Renal pelvis (tissue), 12 donors: Measurements from ENCODE around the gene BPIFA3. TPM values are rescaled to one million over a fixed set of nuclear protein-coding genes. Genes with fewer than 3 reads are reported as not detected.
"Not testable (repeated sequence)": the region's sequence is repeated elsewhere in the genome, so short reads cannot be mapped to it uniquely, and the experiment has no call there.

Experiments used
- DNase-seq: peaks from one replicate; pipeline ENCODE4 v3.0.0-alpha.2; 2013
- long read RNA-seq, 16 experiments: transcript quantifications; one replicate each; lab custom pipeline, GENCODE V29; 2026
- polyA plus RNA-seq, 3 donors: library from polyadenylated mRNA; unstranded; fragments of 120-200 nt; gene quantifications; one replicate each; pipeline ENCODE4 v1.2.1, GENCODE V29; 2013; ENCODE audit not compliant: insufficient read length in 3 of 3

The BPIFA3 gene
- polyA plus RNA-seq: not detected
- long read RNA-seq, donor 1: 0 reads
- long read RNA-seq, donor 2: 0 reads
- long read RNA-seq, donor 3: 0 reads
- long read RNA-seq, donor 4: 0 reads
- long read RNA-seq, donor 5: 0 reads
- long read RNA-seq, donor 6: 0 reads
- long read RNA-seq, donor 7: 0 reads
- long read RNA-seq, donor 8: 0 reads
- long read RNA-seq, donor 9: 0 reads
- long read RNA-seq, donor 10: 0 reads
- long read RNA-seq, donor 11: 0 reads
- long read RNA-seq, donor 12: 0 reads
- long read RNA-seq, donor 13: 0 reads
- long read RNA-seq, donor 14: 0 reads
- long read RNA-seq, donor 15: 0 reads
- long read RNA-seq, donor 16: 0 reads

DNA sequence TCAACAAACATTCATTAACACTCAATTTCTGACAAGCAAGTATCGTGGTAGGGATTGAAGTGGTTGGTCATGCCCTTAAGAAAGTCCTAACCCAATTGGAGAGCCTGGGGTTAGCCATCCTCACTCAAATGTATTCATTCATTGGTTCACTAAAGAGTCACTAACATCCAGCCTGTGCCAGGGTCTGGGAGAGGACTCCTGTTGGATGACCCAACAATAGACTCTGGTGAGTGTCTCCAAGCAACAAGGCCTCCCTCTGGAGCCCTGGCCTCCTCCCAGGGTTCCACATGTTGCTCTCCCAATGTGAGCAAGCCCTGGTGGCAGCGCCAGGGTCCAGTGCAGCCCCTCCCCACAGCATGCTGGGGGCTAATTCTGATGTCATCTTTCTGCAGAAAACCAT, at the start of gene BPIFA3:
TSS of gene BPIFA3 (plus strand) at position 301 of the 400 bp plus-strand sequence. CDS start 185 bp downstream, outside the sequence.
- no peak for DNase-seq

DNA sequence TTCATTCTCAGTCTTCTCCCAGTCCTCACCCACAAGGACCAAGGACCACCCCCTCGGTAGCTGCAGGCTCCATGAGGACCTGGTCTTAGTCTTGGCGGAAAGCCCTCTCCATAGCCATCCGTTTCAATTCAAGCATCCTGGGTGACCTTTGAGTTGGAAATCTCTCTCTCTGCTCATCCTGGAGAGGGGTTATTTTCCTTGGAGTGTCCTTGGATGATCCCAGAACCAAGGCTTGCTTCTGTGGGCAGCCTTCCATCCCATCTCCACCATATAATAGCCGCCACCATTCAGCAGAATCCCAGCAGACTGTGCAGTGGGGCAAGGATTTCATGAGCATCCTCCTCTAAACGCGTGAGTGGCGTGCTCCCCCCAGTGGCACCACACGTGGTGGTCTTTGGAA, 49.3 kb upstream of the BPIFA3 start, which contains the start of gene BPIFA2:
TSS of gene BPIFA2 (plus strand) at position 301 of the 400 bp plus-strand sequence. CDS start 987 bp downstream, outside the sequence.
- DNase-seq: no peak

DNA sequence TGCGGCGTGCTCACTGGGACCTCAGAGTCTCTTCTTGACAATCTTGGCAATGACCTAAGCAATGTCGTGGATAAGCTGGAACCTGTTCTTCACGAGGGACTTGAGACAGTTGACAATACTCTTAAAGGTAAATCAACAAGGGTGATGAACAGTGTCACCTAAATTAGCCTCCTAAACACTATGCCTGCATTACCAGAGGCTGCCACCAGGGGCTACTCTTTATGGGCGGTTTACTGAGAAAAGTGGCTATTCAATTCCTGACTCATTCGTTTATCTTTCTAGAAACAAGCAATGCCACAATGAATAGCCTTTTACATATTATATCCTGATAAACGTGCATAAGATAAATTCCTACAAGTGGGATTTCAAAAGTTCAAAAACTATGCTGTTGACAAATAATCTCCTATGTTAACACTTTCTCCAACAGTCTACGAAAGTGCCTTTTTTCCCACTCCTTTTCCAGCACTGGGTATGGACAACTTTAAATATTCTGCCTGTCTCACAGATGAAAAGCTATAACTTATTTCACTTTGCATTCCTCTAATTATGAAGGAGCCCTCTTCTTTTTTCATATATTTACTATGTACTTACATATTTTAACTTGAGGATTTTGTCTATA, 47.9 kb upstream of the BPIFA3 start:
- DNase-seq: no peak

DNA sequence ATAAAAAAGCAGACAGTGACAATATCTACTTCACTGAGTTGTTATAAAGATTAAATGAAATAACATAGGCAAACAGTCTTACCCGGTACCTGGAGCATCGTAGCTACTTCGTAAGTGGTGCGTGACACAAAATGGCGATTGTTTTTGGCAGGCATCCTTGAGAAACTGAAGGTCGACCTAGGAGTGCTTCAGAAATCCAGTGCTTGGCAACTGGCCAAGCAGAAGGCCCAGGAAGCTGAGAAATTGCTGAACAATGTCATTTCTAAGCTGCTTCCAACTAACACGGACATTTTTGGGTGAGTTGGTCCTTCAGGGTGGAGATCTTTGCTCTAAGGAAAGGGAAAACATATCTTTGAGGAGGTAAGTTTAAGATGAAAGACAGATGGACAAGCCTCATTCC, 44.4 kb upstream of the BPIFA3 start:
- DNase-seq: no peak

DNA sequence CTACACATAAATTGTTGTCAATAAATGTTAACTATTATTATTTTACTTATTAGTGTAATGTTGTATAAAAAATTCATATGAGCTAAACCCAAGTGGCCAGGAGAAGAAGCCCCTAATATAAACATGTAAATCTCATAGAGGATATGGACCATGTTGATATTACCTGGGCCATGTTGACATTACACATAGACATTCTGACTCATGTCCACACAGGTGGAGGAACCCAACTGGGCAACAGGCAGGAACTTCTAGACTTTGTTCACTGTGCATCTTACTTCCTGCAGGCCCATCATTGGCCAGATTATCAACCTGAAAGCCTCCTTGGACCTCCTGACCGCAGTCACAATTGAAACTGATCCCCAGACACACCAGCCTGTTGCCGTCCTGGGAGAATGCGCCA, 42.0 kb upstream of the BPIFA3 start:
- no peak for DNase-seq

DNA sequence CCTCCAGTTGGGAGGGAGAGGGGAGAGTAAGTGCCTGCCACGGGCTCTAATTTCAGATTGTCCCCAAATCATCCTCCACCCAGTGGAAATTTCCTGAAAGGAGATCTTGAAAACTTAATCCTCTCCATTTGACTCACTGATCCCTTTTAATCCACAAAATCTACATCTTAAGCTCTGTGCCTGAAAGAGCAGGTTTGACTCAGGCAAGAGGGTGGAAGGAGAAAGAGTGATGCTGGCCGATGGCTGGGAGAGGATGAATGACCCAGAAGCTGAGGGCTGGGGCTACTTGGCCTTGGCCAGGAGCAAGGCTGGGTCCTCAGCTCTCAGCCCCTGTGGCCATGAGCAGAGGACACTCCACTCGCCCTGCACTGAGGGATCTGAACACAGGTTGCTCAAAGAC, 41.1 kb upstream of the BPIFA3 start:
- no peak for DNase-seq

DNA sequence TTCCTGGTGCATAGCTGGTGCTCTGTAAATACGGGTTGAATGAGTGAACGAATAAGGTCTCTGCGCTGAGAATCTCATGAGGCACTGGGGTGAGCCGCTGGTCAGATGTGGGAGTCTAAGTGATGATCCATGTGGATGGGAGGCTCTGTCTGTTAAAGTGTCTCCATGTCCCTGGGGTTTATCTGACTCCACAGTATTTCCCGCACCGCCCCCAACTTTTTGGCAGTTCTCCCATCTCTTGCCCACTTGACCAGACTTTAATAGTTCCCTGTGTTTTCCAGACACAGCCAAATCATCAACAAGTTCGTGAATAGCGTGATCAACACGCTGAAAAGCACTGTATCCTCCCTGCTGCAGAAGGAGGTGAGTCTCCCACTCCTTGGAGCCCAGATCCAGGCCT, 39.3 kb upstream of the BPIFA3 start:
- no peak for DNase-seq

DNA sequence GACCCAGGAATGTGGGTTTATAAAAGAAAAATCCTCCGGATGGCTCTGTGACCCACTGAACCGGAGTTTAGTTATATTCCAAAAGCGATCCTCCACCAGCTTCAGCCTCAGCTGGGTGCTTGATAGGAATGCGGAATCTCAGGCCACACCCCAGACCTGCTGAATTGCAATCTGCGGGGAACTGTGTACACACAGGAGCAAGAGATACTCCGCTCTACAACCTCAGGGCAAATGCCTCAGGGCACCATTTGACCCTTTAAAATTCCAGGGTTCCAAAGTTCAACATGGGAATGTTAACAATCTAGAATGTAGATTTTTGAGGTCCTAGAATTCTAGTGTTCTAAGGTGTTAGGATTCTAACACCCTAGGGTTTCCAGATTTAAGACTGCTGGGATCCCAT, 38.4 kb upstream of the BPIFA3 start:
- peak; percentile 17 for DNase-seq

DNA sequence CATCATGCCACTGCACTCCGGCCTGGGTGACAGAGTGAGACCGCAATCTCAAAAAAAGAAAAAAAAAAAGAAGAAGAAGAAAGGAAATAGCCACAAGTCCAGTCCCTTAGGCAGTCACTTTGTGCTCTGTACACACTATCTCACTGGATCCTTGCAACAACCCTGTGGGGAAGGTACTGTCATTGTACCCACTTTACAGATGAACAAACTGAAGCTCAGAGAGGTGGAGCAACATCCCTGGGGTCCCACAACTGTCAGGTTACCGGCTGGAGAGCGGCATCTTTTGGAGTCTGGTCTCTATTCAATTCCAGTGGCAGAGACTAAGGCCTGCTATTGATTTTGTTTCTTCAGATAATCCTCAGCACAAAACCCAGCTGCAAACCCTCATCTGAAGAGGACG, 37.0 kb upstream of the BPIFA3 start:
- DNase-seq: no peak

DNA sequence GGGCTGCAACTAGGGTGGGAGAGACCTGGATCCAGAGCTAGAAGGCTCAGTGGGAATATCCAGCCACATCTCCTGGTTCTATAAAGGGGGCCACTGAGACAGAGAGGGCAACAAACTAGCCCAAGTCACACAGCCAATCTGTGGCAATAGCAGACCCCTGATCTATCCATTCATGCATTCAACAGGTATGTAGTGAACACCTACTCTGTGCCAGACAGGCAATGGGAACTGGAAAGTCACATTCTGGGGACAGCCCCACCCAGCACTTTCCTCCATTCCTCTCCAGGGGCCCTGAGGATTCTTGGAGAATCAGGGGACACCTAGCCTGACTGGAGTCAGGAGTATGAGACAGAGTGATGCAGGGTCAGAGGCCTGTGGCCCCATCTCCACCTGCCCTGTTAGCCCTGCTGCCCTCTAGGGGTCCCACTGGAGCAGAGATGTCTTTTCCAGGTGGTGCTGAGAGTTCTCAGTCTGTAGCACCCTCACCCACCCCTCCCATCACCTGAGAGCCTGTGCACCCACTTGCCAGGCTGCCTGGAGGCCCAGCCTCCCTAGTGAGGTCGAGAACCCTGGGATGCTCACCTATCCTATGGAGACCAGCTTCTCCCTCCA, 35.6 kb upstream of the BPIFA3 start:
- no peak for DNase-seq

DNA sequence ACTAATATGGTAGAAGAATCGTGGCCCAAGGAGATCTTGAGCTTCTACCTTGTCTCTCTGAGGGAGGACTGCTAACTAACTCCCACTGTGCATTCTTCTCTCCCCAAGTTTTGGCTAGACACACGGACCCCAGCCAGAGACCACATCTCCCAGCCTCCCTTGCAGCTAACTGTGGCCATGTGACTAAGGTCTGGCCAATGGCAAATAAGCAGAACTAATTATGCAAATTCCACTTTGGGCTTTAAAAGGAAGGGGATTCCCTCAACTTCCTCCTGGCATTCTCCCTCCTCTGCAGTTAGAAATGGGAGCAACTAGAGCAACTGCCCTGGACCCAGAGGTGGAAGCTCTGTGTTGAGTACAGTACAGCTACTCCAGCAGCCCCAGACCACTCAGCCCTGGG, 33.8 kb upstream of the BPIFA3 start:
- no peak for DNase-seq

DNA sequence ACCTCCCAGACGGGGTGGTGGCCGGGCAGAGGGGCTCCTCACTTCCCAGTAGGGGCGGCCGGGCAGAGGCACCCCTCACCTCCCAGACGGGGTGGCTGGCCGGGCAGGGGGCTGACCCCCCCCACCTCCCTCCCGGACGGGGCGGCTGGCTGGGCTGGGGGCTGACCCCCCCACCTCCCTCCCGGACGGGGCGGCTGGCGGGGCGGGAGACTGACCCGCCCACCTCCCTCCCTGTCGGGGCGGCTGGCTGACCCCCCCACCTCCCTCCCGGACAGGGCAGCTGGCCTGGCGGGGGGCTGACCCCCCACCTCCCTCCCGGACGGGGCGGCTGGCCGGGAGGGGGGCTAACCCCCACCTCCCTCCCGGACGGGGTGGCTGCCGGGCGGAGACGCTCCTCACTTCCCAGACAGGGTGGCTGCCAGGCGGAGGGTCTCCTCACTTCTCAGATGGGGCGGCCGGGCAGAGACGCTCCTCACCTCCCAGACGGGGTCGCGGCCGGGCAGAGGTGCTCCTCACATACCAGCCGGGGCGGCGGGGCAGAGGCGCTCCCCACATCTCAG, 32.0 kb upstream of the BPIFA3 start:
- not testable (repeated sequence) for DNase-seq

DNA sequence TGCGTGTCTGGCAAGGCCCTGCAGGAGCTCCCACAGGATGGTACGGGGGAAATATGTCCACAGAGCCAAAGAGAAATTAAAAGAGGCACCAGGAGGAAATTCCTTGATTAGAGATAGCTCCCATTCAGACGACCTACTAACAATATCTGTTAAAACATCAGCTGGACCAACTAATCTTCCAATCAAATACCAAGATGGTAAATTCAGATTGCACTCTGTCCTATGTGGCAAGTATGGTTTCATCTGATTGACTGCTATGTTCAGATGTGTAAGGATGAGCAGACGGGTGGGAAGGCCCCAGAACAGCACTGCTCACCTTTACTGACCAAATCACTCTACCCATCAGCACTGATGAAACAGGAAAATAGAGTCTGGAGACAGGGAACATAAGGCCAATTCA, 29.7 kb upstream of the BPIFA3 start:
- DNase-seq: no peak

DNA sequence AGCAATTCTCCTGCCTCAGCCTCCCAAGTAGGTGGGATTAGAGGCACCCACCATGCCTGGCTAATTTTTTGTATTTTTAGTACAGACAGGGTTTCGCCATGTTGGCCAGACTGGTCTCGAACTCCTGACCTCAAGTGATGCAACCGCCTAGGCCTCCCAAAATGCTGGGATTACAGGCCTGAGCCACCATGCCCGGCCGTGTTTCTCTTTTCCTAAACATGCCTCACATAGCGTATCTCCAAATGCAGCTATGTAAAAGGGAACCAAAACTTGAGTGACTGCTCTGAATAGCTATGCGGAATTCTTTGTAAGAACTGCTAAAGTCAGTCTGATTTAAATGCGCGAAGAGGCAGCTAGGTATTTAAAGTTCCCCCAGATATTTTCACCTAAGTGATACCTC, 28.7 kb upstream of the BPIFA3 start:
- DNase-seq: no peak

DNA sequence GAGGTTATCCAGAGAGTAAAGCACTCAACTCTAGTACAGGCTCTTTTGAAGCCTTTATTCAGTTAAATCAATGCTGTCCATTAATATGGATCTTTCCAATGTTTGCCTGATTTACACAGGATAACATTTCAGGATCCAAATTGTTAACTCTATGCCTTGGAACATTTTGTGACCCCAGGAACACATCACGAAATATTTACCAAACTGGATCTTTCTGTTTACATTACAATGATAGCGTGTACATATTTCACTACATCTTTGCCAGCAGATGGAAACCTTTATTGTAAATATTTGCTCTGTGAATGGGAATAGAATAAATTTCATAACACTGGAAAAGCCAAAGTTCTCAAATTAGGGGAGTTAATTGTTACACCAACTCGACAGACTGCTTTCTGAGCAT, 25.7 kb upstream of the BPIFA3 start:
- no peak for DNase-seq

DNA sequence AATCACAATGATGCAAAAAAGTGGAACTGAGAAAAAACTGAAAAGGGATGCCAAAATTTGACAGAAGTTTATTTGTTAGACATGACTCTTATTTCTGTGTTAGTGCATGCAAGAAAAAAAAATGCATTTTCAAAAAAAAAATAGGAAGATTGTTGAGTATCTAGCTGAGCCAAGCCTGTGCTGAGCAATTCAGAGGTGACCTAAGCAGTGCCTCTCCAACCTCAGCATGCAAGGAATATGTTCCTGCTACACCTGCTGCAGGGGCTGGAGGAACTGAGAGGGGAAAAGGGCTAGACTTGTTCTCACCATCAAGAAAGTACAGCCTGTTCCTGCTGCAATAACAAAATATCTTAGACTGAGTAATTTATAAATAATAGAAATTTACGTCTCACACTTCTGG, 25.2 kb upstream of the BPIFA3 start:
- DNase-seq: no peak

DNA sequence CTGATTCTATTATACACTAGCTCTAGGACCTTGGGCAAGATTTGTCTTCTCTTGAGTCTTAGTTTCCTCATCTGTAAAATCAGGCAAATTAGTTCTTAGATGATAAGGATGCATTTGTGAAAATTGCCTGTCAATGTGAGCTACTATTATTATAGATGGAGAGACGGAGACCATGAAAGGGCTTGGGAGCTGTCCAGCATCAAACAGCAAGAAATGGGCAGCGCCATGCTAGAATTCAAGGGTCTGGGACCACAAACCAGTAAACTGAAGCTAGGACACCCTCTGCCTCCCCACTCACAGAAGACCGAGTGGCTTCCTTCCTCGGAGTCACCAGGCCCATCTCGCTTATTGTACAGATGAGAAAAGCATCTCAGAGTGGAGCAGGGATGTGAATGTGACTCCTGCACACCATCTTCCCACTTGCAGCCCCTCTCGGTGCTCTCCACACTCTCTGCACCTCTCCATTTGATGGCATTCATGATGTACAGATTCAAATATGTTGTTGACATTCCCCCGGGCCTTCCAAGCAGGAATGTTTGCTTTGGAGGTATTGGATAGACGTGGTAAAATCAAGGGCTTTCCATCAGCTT, 24.1 kb upstream of the BPIFA3 start:
- DNase-seq: peak; percentile 23

DNA sequence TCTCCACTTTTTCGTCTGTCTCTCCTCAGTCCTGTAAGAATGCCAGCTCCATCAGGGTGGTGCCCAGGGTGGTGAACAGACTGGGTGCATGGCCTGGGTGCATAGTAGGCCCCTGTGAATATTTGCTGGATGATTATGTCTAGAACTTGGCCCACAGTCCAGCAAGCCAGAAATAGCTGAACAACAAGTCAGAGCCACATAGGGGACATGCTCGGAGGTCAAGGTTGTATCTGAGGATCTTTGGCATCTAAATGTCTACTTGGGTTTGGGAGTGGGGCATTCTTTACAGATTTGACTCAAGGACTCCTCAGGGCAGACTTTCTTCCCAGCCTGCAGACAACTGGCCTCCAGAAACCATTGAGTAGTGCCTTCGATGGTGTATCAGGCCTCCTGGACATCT, 18.1 kb upstream of the BPIFA3 start:
- DNase-seq: no peak

DNA sequence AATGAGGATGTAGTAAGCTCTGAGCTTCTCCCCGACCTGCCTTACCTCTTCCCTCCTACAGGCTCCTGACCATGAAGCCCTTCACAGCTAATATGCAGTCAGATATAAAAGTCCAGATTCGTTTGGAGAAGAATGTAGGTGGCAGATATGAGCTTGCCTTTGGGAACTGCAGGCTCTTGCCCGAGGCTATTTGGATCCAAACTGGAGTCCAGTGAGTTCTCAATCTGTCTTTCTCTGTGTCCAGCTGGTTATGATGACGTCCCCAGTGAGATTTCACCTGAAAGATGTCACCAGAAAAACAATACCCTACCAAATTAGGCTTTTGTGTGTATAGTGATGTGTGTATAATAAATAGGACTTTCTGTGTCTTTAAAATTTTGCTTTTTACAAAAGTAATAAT, 14.7 kb upstream of the BPIFA3 start:
- no peak for DNase-seq

DNA sequence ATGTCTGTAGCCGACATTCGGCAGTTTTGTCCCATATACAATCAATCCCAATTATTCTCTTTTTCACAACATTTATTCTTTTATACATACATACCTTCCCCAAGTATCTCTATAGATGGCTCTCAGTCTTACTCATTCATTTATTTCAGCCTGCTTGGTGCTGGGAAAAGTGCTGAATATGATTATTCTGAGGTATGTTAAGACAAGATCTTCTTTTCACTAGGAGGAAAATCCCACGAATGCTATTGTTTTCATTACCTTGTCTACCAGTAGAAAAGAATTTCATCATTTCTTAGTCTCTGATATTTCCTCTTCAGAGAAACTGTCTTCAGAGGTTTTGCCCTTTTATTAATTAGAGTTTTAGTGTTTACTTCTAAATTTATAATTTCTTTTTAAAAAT, 13.7 kb upstream of the BPIFA3 start:
- DNase-seq: no peak

DNA sequence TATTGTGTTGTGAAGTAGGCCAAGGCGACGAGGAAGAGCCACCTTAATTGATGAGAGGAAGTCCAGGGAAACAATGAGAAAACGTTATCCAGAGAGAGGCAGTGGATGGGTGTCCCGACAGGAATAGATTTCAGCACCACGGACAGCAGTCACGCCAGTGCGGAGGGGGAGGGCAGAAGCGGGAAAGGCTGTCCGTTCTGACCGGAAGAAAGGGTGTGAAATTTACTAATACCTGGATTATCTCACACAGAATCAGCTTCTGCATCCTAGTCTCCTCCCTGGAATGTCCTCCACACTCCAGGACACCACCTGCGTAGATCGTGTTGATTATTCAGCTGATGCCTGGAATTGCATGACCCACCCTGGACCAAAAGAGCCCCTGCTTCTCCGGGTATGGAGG, 7.4 kb upstream of the BPIFA3 start:
- DNase-seq: peak; percentile 83

DNA sequence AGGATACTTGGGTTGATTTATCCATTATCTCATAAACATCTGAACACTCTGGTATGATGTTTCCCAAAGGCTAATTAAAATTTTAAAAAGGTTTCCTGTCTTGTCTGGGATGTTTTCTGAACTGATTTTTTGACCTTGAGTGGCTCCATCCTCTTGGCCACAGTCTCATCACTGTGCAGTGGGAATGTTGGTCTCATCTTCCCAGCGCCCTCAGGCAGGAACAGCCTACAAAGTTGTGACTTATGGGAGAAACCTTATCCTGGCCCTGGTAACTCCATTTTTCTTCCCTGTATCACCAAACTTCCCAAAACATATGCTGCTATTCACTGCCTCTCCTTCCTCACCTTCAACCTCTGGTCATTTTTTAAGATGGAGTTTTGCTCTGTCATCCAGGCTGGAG, 6.8 kb upstream of the BPIFA3 start:
- no peak for DNase-seq
